ENCODE results near the gene CDC45. TPM values are rescaled to one million over a fixed set of nuclear protein-coding genes. Genes with fewer than 3 reads are reported as not detected.
A peak's percentile ranks its signal among the peaks of the same experiment; 100 is the strongest.

Gene CDC45
- total and polyA plus RNA-seq, 7 donors: 0.14 to 16.6 (median 6.1) TPM; not detected in 3

GRCh38 chr22:19480173-19480568 is 451 bp downstream of the CDC45 start:
- Histone ChIP-seq H3K9me3 (no peaks in the 10 kb centered on the region), H3K27me3 (no peaks in the 10 kb centered on the region), H3K27ac (no peak overlapping the region), H3K4me1 (peaks cover 0 to 35% (median 21%) of the 10 kb centered on the region in 4 donors), H3K4me3 (peak overlapping the region in 3 of 4 donors; percentile 28 to 97 (median 89)), H3K36me3 (peaks cover 0 to 7% (median 0%) of the 10 kb centered on the region in 4 donors)
- no peak for TF ChIP-seq EP300 (IDR thresholded peaks at IDR 0.05)
- no peak for TF ChIP-seq POLR2AphosphoS5 (IDR thresholded peaks at IDR 0.05)
- no peak for TF ChIP-seq CTCF (IDR thresholded peaks at IDR 0.05)
- TF ChIP-seq POLR2A (IDR thresholded peaks at IDR 0.05): no peak
- no peak for DNase-seq
- intact Hi-C loops (cut with DNase I): no loop called here
- WGBS, 2 donors: 1% methylated on average over 15 of the region's 15 CpGs

- Histone ChIP-seq H3K36me3 (peaks cover 0 to 5% (median 0%) of the 10 kb centered on the region in 4 donors), H3K27ac (no peak overlapping the region), H3K27me3 (no peaks in the 10 kb centered on the region), H3K4me1 (peaks cover 0 to 30% (median 21%) of the 10 kb centered on the region in 4 donors), H3K9me3 (no peaks in the 10 kb centered on the region), H3K4me3 (no peak overlapping the region)
- intact Hi-C loops (cut with DNase I): no loop called here
- no peak for TF ChIP-seq POLR2A (IDR thresholded peaks at IDR 0.05)
- no peak for TF ChIP-seq CTCF (IDR thresholded peaks at IDR 0.05)
- TF ChIP-seq EP300 (IDR thresholded peaks at IDR 0.05): no peak
- WGBS, 2 donors: 72 to 75% methylated on average over 10 of the region's 10 CpGs
- no peak for DNase-seq
Measured at GRCh38 chr22:19480789-19481188, 1.1 kb downstream of the CDC45 start.

GRCh38 chr22:19482297-19482696 is 2.6 kb downstream of the CDC45 start:
- 93 to 94% methylated on average over 9 of the region's 9 CpGs for WGBS, 2 donors
- Histone ChIP-seq H3K4me1 (peaks cover 0 to 19% (median 16%) of the 10 kb centered on the region in 4 donors), H3K27me3 (no peaks in the 10 kb centered on the region), H3K36me3 (no peaks in the 10 kb centered on the region), H3K9me3 (no peaks in the 10 kb centered on the region), H3K27ac (no peak overlapping the region), H3K4me3 (no peak overlapping the region)
- DNase-seq: no peak
- intact Hi-C loops (cut with DNase I): no loop called here
- TF ChIP-seq CTCF (IDR thresholded peaks at IDR 0.05): no peak

GRCh38 chr22:19483481-19484244 is 3.9 kb downstream of the CDC45 start:
- WGBS, 2 donors: 86 to 93% methylated on average over 8 of the region's 8 CpGs
- Histone ChIP-seq H3K27ac (no peak overlapping the region), H3K36me3 (no peaks in the 10 kb centered on the region), H3K4me3 (no peak overlapping the region), H3K9me3 (no peaks in the 10 kb centered on the region), H3K4me1 (peaks cover 0 to 7% (median 5%) of the 10 kb centered on the region in 4 donors), H3K27me3 (no peaks in the 10 kb centered on the region)
- no peak for DNase-seq
- no peak for TF ChIP-seq EP300 (IDR thresholded peaks at IDR 0.05)
- TF ChIP-seq POLR2A (IDR thresholded peaks at IDR 0.05): no peak
- no peak for TF ChIP-seq POLR2AphosphoS5 (IDR thresholded peaks at IDR 0.05)
- TF ChIP-seq CTCF (IDR thresholded peaks at IDR 0.05): no peak
- intact Hi-C loops (cut with DNase I): no loop called here

DNA sequence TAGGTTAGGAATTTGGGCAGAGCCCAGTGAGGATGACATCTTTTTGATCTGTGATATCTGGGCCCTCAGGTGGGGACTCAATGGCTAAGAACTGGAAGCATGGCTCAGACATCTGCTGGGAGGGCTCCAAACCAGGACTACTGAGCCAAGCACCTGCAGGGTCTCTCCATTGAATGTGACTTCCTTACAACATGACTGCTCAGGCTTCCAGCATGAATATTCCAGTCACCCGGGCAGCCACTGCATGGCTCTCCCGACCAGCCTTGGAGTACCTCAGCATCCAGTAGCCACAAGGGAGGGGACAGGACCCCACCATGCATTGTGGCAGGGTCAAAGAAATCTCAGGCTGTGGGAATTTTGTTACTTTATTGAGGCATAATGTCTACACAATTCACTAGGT is 8.6 kb downstream of the CDC45 start:
- 94 to 95% methylated on average over 2 of the region's 2 CpGs for WGBS, 2 donors

More for the DNA sequence above, 8.6 kb downstream of the CDC45 start:
- Histone ChIP-seq H3K4me3 (no peak overlapping the region), H3K9me3 (no peaks in the 10 kb centered on the region), H3K36me3 (no peaks in the 10 kb centered on the region), H3K4me1 (peaks cover 0 to 6% (median 0%) of the 10 kb centered on the region in 4 donors), H3K27ac (no peak overlapping the region), H3K27me3 (no peaks in the 10 kb centered on the region)
- intact Hi-C loops (cut with DNase I): no loop called here
- no peak for TF ChIP-seq CTCF (IDR thresholded peaks at IDR 0.05)
- no peak for TF ChIP-seq EP300 (IDR thresholded peaks at IDR 0.05)
- no peak for TF ChIP-seq POLR2AphosphoS5 (IDR thresholded peaks at IDR 0.05)
- DNase-seq: no peak

Data from sigmoid colon (tissue), 7 donors.